Panc1 (cell line): ENCODE data around the gene DHRS4. TPM values are rescaled to one million over a fixed set of nuclear protein-coding genes. Genes with fewer than 3 reads are reported as not detected.

Experiments used
- ATAC-seq: fragments of 200-7000 bp; cut with Tn5 transposase; 2 replicates; pipeline ENCODE4 v1.9.1; 2020; ENCODE audit warnings: mild to moderate bottlenecking, moderate library complexity
- BruUV-seq: library from RNA; stranded (reverse); fragments of 400-500 nt; replicated peaks from 2 replicates; lab custom pipeline; 2021; lab: Mats Ljungman, UMichigan
- CTCF ChIA-PET: fragments of 300-600 bp; sonication (Branson Sonifier 250); formaldehyde crosslinking; loops from one replicate; lab custom pipeline; 2022; ENCODE audit warnings: antibody characterized with exemption; lab: Charles Lee
- POLR2A ChIA-PET: fragments of 300-600 bp; sonication (Branson Sonifier 250); formaldehyde crosslinking; loops from one replicate; lab custom pipeline; 2022; ENCODE audit warnings: antibody characterized with exemption; lab: Charles Lee
- DNase-seq: peaks from one replicate; pipeline ENCODE4 v3.0.0-alpha.2; 2010; ENCODE audit warnings: low read depth, low spot score
- H3K27ac ChIP-seq: 2 replicates; pipeline ENCODE4 v1.5.1; 2011; ENCODE audit warnings: mild to moderate bottlenecking, low read length, inconsistent platforms
- H3K27me3 ChIP-seq: fragments of 200-500 bp; sonication (Bioruptor generic); 2 replicates; pipeline ENCODE4 v1.6.0; 2014; ENCODE audit warnings: low read length, inconsistent platforms; ENCODE audit not compliant: control insufficient read depth, insufficient read depth
- H3K36me3 ChIP-seq: fragments of 200-500 bp; sonication (Bioruptor generic); 2 replicates; pipeline ENCODE4 v1.5.1; 2014; ENCODE audit warnings: inconsistent platforms, mild to moderate bottlenecking, low read length, moderate library complexity; ENCODE audit not compliant: control insufficient read depth, insufficient read depth
- H3K4me1 ChIP-seq: 2 replicates; pipeline ENCODE4 v1.5.1; 2011; ENCODE audit warnings: inconsistent platforms, mild to moderate bottlenecking, low read length, moderate library complexity; ENCODE audit not compliant: control insufficient read depth, insufficient read depth
- H3K4me3 ChIP-seq, 2 experiments: 2 replicates each; pipeline ENCODE4 v1.5.1; 2011 to 2012; ENCODE audit warnings: low read depth in 2 of 2, low read length in 2 of 2, mild to moderate bottlenecking in 2 of 2, inconsistent platforms in 1 of 2, moderate library complexity in 1 of 2
- H3K9me3 ChIP-seq: fragments of 200-500 bp; sonication (Bioruptor generic); 2 replicates; pipeline ENCODE4 v1.5.1; 2014; ENCODE audit warnings: low read depth, mild to moderate bottlenecking, inconsistent platforms, low read length, moderate library complexity; ENCODE audit not compliant: control insufficient read depth, insufficient read depth
- CTCF ChIP-seq: fragments of 450-650 bp; IDR thresholded peaks from 2 replicates; pipeline ENCODE4 v1.5.1; 2017; ENCODE audit warnings: mild to moderate bottlenecking
- POLR2AphosphoS5 ChIP-seq: IDR thresholded peaks from 2 replicates; pipeline ENCODE4 v1.6.1; 2012; ENCODE audit warnings: mild to moderate bottlenecking, low read depth, low read length, moderate library complexity
- REST ChIP-seq, 2 experiments: IDR thresholded peaks; 2 replicates each; pipeline ENCODE4 v1.6.1; 2011 to 2012; ENCODE audit warnings: low read depth in 2 of 2, control low read depth in 1 of 2, low read length in 1 of 2, mild to moderate bottlenecking in 1 of 2, moderate library complexity in 1 of 2; ENCODE audit not compliant: insufficient read depth in 1 of 2
- SIN3A ChIP-seq: IDR thresholded peaks from 2 replicates; pipeline ENCODE4 v1.6.1; 2012; ENCODE audit warnings: low read depth, mild to moderate bottlenecking, low read length, moderate library complexity, borderline replicate concordance; ENCODE audit not compliant: insufficient read depth
- TCF7L2 ChIP-seq: IDR thresholded peaks from 2 replicates; pipeline ENCODE4 v1.6.1; 2011; ENCODE audit warnings: mild to moderate bottlenecking, low read depth, low read length, inconsistent platforms
- in situ Hi-C: cut with HindIII; loops from 2 replicates; pipeline ENCODE4 v1.10.0; 2016; ENCODE audit warnings: low sequenced_read_pairs, low pct_unique_long_range_greater_than_20kb
- intact Hi-C: fragments of 100-400 bp; cut with micrococcal nuclease; formaldehyde crosslinking; loops from one replicate; pipeline ENCODE4 v1.10.0; 2022; ENCODE audit not compliant: unreplicated experiment
- total RNA-seq: library from RNA; stranded (reverse); gene quantifications from one replicate; pipeline ENCODE4 v1.2.1, GENCODE V29; 2021; ENCODE audit not compliant: unreplicated experiment

DHRS4 gene
- total RNA-seq, 1 experiment from 2014 or later, result 13.5 TPM

- ATAC-seq, result no peak
- no TSS peak for BruUV-seq
- DNase-seq, result no peak
- intact Hi-C loops (no loop called here), in situ Hi-C loops (no loop called here)
- Histone ChIP-seq H3K27ac (no peak overlapping the region), H3K27me3 (no peaks in the 10 kb centered on the region), H3K9me3 (no peaks in the 10 kb centered on the region), H3K4me1 (no peaks in the 10 kb centered on the region), H3K4me3 (no peak overlapping the region), H3K36me3 (no peaks in the 10 kb centered on the region)
- ChIA-PET CTCF (no interaction called here), POLR2A (no interaction called here)
- TF ChIP-seq REST (IDR thresholded peaks at IDR 0.05; ENCODE audit: insufficient read depth in 1 of 2, low read depth in 2 of 2, low read length in 1 of 2), result no peak
- no peak for TF ChIP-seq TCF7L2
Measured at GRCh38 chr14:23916004-23916403, 37.6 kb upstream of the DHRS4 start.

- in situ Hi-C loops, result no loop called here
Measured at GRCh38 chr14:23916446-23916845, 37.1 kb upstream of the DHRS4 start.

More at GRCh38 chr14:23916446-23916845, 37.1 kb upstream of the DHRS4 start:
- no peak for DNase-seq
- ChIA-PET CTCF (no interaction called here), POLR2A (no interaction called here)
- no peaks in the 10 kb centered on the region for H3K9me3 ChIP-seq
- no TSS peak for BruUV-seq
- intact Hi-C loops, result no loop called here
- no peaks in the 10 kb centered on the region for H3K36me3 ChIP-seq
- no peak overlapping the region for H3K27ac ChIP-seq
- H3K27me3 ChIP-seq, result no peaks in the 10 kb centered on the region
- no peaks in the 10 kb centered on the region for H3K4me1 ChIP-seq
- no peak overlapping the region for H3K4me3 ChIP-seq
- TF ChIP-seq SIN3A (no peak), POLR2AphosphoS5 (no peak), REST (IDR thresholded peaks at IDR 0.05; ENCODE audit: insufficient read depth in 1 of 2, low read depth in 2 of 2, low read length in 1 of 2) (no peak), CTCF (no peak), TCF7L2 (no peak)
- no peak for ATAC-seq
